ENCODE results near the gene LDHA. TPM values are rescaled to one million over a fixed set of nuclear protein-coding genes. Genes with fewer than 3 reads are reported as not detected.
A peak's percentile ranks its signal among the peaks of the same experiment; 100 is the strongest.

LDHA gene
- 3,311 TPM for polyA plus RNA-seq (2013, experiment 1 of 2; ENCODE audit: insufficient read length)
- polyA plus RNA-seq (2013, experiment 2 of 2; ENCODE audit: insufficient read length): 3,004 TPM

DNA sequence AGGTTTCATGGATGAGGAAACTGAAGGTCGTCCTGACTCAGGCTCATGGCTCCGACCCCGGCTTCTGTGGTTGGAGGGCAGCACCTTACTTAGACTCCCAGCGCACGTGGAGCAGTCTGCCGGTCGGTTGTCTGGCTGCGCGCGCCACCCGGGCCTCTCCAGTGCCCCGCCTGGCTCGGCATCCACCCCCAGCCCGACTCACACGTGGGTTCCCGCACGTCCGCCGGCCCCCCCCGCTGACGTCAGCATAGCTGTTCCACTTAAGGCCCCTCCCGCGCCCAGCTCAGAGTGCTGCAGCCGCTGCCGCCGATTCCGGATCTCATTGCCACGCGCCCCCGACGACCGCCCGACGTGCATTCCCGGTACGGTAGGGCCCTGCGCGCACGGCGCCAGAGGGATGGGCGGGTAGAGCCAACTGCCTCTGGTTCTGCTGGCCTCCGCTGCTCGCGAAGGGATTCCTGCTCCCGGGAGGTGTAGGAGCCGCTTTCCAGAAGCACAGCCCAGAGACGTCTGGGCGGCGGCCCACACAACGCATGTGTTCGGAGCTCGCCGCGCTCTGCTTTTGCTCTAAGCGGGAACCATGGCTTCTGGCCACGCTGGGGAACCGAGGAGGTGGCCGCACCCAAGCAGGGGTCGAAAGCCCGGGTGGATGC, at the start of gene LDHA:
LDHA (plus strand) TSS at position 289 of the 653 bp plus-strand sequence. CDS start 2,280 bp downstream, outside the sequence.
- DNase-seq: peak; percentile 97

DNA sequence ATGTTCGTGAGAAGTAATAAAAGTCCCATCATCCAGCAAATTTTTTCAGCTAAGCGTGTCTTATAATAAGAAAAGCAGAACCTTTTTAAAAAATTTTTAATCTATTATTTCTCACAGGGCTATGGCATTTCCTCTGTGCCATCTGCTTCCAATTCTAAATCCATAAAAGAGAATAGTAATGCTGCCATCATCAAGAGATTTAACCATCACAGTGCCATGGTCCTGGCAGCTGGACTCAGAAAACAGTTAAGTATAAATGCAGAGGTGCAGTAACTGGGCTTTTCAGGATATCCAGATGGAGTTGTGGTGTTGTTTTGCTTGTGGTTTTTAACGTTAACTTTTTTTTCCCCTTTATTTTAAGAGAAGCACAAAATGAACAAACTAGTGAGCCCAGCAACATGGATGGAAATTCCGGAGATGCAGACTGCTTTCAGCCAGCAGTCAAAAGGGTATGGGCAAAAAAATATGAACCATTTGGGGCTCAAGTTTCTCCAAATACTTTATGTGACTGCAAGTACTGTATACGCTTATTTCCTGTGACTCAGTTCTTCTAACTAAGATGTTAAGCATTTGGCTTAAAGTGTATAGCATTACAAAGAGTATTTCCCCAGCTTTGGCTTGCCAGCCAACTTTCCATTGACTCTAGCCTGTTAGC, 46.8 kb upstream of the LDHA start:
- peak; percentile 78 for DNase-seq

DNA sequence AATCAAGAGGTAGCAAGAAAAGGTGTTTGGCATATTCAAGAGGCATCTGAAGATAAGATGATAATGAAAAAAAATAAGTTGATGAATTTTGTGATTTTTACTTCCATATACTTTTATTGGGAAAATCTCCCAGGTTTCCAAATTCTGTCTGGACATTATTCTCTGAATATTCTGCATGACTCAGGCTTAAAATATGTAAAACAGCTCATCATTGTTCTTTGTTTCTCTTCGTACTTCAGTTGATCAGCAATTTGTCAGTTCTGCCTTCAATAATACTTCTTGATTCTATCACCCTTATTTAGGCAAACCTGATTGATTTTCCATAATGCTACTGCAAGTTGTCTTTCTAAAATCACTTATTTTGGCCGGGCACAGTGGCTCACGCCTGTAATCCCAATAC, 41.8 kb upstream of the LDHA start:
- peak; percentile 22 for DNase-seq

DNA sequence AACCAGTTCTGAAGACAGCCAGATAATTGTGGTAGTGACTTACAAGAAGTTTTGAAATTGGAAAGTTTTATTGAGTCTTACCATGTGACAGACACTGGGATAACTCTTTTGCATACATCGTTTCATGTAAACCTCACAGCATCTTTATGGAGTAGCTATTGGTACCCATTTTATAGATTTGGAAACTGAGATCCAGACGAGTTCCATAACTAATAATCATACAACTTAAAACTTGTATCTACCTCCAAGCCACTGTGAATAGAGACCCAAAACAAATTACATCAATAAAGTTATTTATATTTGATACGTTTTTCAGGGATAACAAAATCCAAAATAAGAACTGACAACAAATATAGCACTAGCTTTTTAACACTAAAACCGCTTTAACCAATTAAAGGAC, 35.7 kb upstream of the LDHA start:
- no peak for DNase-seq

DNA sequence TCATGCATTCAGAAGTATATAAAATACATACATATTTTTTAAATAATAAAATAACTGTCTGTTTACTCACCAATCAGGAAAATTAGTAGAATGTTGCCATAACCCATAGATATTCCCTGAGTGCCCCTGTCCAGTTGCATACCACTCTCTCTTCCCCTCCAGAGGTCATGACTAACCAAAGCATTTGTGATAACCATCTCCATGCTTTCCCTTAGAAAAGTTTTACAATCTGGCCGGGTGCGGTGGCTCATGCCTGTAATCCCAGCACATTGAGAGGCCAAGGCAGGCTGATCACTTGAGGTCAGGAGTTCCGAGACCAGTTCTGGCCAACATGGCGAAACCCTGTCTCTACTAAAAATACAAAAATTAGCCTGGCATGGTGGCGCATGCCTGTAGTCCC, 33.2 kb upstream of the LDHA start:
- DNase-seq: no peak

DNA sequence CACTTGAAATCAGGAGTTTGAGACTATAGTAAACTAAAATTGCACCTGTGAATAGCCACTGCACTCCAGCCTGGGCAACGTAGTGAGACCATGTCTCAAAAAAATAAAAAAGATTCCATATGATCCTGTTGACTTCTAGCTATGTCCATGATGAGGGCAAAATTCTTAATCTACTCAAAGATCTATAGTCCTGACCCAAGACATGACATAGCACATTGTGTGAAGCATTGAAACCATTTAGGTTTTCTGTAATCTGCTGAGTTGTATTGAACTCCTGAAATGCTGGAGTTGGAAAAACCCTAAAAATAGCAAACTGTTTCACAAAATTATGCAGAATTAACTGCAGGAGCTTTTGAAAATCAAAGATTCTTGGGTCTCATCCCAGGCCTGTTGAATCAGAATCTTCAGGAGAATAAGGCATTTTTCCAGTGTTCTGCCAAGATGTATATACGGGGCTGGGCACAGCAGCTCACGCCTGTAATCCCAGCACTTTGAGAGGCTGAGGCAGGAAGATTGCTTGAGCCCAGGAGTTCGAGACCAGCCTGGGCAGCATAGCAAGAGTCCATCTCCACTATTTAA, 29.8 kb upstream of the LDHA start:
- DNase-seq: no peak

DNA sequence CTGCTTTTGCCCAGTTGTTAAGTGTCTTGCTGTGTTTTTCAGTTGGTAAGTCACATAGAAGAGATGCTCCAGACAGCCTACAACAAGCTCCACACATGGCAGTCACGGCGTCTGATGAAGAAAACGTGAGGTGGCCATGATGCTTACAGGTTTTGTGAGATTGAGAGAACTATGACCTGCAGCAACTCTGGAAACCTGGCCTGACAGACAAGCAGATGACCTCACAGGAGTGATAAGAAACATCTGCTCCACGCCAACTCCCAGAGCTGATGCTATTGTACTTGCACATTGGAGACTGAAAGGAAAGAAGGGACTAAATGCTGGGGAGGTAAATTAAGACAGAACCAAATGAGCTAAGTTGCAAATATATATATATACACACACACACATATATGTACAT, 28.6 kb upstream of the LDHA start:
- no peak for DNase-seq

DNA sequence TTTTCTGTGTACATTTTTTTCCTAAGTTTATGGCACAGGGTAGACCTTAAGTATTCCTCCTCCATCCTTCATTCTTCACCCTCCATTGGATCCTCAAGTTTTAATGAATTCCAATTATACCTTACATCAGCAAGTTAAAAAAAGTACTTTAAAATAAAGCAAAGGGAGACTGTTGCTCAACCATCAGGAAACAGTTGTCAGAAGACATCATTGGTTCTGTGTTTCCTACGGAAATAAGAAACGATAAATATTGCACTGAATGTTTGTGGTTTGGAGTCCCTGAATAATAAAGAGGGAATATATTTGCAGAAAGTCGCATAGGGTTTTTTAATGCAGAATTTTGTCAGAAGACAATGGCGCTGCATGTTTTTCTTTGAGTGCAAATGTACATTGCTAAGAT, 28.1 kb upstream of the LDHA start:
- DNase-seq: no peak

DNA sequence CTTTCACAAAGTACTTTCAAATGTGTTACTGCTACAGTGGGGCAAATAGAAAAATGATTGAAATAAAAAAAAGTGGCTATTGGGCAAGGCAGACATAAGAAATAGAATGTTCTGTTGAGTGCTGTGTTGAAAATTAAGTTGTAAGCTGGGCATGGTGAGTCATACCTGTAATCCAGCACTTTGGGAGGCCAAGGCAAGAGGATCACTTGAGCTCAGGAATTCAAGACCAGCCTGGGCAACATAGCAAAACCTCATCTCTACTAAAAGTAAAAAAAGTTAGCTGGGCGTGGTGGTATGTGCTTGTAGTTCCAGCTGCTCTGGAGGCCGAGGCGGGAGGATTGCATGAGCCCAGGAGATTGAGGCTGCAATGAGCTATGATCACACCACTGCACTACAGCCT, 26.9 kb upstream of the LDHA start:
- peak; percentile 21 for DNase-seq

DNA sequence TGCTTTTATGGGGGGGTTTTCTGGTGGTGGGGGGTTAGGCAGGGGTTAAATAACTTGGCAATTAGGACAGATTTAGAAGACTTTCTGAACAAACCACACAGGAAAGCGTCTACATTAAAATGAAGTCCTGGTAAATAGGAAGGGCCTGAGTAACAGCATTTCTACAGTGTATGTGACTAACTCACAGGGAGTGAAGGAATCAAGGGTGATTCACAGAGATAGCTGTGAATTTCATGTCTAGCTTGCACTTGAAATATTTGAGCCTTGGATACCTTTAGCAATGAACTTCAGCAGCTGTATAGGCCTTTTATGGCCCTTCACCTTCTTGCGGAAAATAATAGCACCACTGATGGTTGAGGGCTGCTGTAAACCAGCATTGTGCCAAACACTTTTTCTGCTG, 26.1 kb upstream of the LDHA start:
- DNase-seq: peak; percentile 24

DNA sequence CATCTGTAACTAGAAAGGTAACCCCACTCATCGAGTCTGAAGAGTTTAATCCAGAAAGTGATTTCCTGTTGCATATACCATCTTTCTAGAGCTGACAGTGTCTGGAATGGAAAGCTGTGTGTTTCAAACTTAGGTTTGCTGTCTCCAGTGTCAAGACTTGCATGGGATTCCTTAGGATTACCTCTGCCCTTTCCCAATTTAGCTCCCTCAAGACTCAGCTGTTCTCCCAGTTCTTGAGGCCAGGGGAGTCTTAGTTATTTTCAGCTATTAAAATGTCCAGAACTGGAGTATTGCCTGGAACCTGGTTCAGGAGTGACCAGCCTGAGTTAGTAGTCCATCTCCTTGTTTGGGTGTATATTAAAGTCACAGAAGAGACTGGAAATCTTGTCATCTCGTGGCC, 25.0 kb upstream of the LDHA start:
- DNase-seq: no peak

DNA sequence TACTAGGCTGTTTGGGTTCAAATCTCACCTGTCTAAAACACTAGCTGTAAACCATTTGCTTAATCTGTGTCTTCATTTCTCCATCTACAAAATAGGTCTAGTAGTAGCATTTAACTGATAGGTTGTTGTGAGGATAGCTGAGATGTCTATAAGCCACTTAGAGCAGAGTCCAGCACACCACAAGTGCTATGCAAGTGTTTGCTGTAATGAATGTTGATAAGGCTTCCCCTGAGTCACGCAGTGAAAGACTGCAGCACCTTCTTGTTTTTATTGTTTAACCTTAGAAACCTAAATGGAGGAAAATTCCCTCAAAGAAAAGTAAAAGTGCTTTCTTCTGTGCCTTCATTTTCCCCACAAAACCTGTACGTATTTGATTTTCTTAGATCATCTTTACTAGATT, 23.1 kb upstream of the LDHA start:
- no peak for DNase-seq

DNA sequence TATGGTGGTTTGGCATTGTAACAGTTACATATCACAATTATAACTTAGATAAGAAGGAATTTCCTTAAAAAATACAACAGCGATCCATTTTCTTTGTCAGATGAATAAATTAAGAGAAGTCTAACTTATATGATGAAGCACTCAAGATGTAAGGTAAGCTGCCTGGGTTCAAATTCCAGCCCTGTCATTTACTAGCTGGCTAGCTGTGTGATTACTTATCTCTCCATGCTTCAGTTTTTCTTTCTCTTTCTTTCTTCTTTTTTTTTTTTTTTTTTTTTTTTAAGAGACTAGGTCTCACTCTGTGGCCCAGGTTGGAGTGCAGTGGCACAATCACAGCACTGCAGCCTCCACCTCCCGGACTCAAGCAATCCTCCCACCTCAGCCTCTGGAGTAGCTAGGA, 22.2 kb upstream of the LDHA start:
- no peak for DNase-seq

DNA sequence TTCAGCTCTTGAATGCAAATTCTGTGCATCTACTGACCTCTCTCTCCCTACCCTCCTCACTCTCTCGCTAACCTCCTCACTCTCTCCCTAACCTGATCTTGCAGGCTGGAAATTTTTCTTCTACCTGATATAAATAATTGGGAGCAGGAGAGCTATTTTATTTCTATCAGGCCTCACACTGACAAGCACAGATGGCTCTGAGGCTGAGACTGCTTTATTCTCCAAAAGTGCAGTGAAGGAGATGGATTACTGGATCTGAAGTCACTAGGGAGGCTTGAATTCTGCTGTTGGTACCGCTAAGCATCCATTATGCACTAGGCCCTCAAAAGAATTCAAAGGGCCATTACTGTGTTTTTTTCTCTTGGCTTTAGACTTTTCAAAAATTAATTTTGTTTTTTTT, 19.4 kb upstream of the LDHA start:
- no peak for DNase-seq

DNA sequence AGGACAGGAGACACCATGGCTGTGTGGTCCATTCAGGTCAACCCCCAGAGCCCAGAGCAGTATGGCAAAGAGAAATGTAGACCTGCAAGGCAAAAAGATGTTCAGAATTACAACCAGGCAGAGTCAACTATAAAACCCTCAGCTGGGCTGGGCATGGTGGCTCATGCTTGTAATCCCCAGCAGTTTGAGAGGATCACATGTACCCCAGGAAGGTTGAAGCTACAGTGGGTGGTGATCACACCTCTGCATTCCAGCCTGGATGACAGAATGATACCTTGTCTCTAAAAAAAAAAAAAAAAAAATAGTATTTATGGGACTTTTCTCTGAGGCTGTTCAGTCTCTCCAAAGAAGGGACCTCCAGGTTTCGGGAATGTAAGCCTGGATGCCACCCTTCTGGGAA, 18.4 kb upstream of the LDHA start:
- no peak for DNase-seq

DNA sequence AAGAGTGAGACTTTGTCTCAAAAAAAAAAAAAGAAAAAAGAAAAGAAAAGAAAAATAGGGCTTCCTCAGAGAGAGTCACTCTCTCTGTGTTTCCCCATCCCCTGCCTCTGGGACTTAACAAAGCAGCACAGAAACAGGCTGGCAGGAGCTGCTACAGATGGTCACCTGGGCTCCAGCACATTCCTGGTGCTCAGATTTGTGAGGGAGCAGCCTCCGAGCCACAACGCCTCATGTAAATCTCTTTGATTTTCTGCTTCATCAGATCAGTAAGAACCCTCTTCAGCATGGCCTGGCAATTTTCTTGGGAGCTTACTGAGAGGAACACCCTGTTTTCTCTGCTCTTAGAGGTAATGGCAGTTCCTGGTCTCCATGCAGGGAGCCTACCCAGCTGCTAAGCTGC, 15.2 kb upstream of the LDHA start:
- no peak for DNase-seq

DNA sequence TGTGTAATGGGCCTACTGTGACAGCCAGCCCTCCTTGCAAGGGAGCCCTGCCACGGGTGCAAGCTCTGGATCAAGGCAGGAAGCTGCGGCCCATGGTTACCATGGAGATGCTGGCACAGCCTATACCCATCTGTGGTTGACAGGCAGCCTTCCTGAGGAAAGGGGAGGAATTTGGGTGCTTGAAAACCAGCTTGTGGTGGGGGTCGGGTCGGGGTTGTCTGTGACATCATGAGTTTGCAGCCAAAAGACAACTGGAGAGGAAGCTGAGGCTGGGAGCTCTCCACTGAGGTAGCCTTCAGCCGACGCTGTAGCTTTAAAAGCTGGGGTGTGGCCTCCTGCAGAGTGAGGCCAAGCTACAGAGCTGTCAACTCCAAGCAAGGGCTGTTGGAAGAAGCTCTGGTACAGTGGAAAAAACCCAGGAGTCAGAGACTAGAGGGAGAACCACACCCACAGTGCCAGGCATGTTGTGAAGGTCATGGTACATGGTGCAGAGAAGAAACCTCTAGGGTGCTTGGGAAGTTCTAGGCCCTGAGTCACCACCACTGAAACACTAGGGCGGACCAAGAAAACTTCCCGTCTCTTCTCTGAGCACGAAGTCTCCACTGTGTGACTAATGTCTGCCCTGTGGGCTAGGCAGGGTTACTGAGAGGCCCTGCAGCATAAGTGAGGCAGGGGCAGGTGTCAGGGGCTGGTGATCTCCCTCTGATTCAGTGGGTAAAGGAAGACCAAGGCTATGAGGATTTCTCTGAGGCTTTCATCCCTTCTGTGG, 10.8 kb upstream of the LDHA start:
- DNase-seq: peak; percentile 98

DNA sequence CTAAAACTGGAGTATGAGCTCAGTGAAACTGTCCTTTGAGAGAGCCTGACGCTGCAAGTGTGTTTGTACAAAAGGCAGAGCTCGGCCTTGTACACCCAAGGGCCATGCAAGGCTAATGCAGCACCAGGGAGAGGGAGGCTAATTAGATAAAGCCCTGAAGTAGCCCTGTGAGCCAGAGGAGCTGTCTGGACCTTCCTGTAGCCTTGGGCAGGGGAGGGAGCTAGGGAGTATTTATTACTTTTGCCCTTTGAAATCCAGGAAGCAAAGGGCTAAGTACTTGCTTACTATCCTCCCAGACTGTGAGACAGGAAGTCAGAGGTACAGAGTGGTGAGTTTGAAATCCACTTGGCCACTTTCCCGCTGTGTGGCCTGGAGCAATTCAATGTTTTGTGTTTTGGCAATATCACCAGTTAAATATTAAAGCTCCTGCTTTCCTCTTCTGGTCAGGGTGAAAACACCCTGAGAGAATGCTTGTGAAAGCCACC, 10.2 kb upstream of the LDHA start:
- DNase-seq: peak; percentile 77

DNA sequence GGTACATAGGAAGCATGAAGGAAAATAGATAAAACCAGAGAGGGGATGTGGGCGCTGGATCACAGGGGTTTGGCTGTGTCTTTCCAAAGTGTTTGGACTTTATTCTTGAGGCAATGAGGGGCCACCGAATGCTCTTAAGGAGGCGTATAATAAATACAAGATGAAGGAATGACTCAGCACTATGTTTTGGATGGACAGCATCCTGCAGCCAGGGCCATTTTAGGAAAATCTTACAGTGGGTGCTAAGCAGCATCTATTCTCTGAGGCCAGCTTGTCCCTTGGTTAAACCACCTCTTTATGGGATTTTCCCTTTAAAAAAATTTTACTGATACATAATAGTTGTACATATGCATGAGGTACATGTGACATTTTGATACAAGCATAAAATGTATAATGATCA, 4.3 kb upstream of the LDHA start:
- DNase-seq: no peak

DNA sequence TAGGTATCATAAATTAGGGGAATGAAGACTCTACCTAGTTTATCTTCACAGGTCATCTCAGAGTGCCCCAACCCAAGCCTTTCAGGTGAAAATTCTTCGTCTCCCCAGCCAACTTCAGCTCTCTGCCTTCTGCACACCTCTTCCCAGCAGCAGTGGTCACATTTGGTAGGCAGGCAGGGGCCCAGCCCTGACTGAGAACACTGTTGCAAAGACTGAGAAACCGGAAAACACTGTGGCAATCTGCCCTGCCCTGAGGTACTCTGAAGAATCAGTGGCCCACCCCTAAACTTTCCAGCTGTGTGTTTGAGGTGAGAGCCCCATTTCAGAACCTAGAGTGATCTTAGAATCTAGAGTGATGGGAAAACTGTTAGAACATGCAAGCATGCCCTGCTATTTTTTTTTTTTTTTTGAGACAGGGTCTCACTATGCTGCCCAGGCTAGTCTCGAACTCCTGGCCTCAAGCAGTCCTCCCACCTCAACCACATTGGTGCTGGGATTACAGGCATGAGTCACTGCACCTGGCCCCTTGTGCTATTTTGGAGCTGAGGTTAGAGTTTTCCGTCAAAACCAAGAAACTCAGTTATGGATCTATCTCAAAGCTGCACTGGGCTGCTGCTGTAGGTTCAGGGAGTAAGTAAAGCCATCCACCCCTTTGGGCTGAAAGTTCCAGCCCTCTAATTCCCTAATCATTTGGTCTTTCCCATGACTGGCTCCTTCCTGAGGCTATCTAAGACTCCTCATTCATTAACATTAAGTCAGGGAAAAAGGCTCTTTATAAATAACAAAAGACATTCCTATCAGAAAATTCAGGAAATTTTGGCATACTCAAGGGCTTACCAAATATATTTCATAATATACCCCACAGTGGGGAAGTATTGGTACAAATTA, 1.7 kb upstream of the LDHA start:
- peak; percentile 30 for DNase-seq

DNA sequence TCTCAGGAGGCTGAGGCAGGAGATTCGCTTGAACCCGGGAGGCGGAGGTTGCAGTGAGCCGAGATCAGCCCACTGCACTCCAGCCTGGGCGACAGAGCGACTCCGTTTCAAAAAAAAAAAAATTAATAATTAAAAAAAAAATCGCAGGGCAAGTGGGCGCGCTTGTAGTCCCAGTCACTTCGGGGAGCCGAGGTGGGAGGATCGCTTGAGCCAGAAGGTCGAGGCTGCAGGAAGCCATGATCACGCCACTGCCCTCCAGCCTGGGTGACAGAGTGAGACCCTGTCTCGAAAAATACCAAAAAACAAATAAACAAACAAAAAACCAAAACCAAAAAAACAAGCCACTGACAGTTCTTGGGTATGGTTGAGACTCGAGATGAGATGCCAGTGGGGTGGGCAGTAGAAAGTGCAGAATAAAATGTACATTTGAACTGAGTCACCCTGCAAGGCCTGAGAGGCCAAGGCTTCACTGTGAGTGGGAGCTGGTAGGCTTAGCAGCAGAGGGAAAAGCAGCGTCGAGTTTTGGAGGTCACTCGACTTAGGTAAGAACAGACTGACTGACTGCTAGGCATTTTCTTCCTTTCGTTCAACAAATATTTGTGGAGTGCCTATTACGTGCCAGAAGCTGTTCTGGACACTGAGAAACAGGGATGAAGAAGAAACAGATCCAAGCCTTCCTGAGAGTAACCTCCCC, 635 bp upstream of the LDHA start:
- DNase-seq: no peak

All from fibroblast of skin of scalp (primary cell).